H1 (cell line): Measurements from ENCODE around the gene MLKL. TPM values are rescaled to one million over a fixed set of nuclear protein-coding genes. Genes with fewer than 3 reads are reported as not detected.

Source experiments
- CTCF ChIA-PET: fragments of 300-600 bp; sonication (Branson Sonifier 250); formaldehyde crosslinking; loops from one replicate; lab custom pipeline; 2021; ENCODE audit not compliant: partially characterized antibody; lab: Charles Lee
- POLR2A ChIA-PET: fragments of 300-600 bp; sonication (Branson Sonifier 250); formaldehyde crosslinking; loops from one replicate; lab custom pipeline; 2021; ENCODE audit warnings: inconsistent platforms; ENCODE audit not compliant: partially characterized antibody; lab: Charles Lee
- DNase-seq, 2 experiments: peaks; one replicate each; pipeline versions ENCODE4 v3.0.0 to v3.0.0-alpha.2; 2010 to 2022; ENCODE audit warnings: low spot score in 2 of 2, low read depth in 1 of 2, mixed read lengths in 1 of 2
- FAIRE-seq: peaks from 2 replicates; lab custom pipeline; 2011; peaks lifted over from hg19 to GRCh38; lab: Jason Lieb, UNC
- H2AFZ ChIP-seq: 2 replicates; pipeline ENCODE4 v1.8.1; 2012; ENCODE audit warnings: low read length, inconsistent platforms
- H2AK5ac ChIP-seq: 2 replicates; pipeline ENCODE4 v1.6.1; 2013; ENCODE audit warnings: low read depth, low read length
- H2BK120ac ChIP-seq: replicated peaks from 2 replicates; pipeline ENCODE3; 2013; ENCODE audit warnings: low read depth, low read length, inconsistent platforms
- H2BK12ac ChIP-seq: 2 replicates; pipeline ENCODE4 v1.6.1; 2013; ENCODE audit warnings: low read depth, low read length
- H2BK15ac ChIP-seq: 2 replicates; pipeline ENCODE4 v1.6.1; 2013; ENCODE audit warnings: low read length
- H2BK20ac ChIP-seq: 2 replicates; pipeline ENCODE4 v1.6.1; 2013; ENCODE audit warnings: low read length
- H2BK5ac ChIP-seq: 2 replicates; pipeline ENCODE4 v1.6.1; 2013; ENCODE audit warnings: low read depth, low read length
- H3K14ac ChIP-seq: 2 replicates; pipeline ENCODE4 v1.6.1; 2013; ENCODE audit warnings: inconsistent platforms; ENCODE audit not compliant: insufficient read length
- H3K18ac ChIP-seq: 2 replicates; pipeline ENCODE4 v1.6.1; 2013; ENCODE audit warnings: low read length; ENCODE audit errors: extremely low read depth
- H3K23ac ChIP-seq: 2 replicates; pipeline ENCODE4 v1.6.1; 2013; ENCODE audit warnings: inconsistent platforms; ENCODE audit not compliant: insufficient read length
- H3K23me2 ChIP-seq: 2 replicates; pipeline ENCODE4 v1.6.1; 2013; ENCODE audit warnings: low read depth, low read length
- H3K27ac ChIP-seq: 2 replicates; pipeline ENCODE4 v1.6.1; 2011; ENCODE audit warnings: low read depth, low read length, inconsistent platforms
- H3K27me3 ChIP-seq, 4 experiments: replicated peaks in 1 of 4; 1 replicate in 1 of 4; 2 replicates in 3 of 4; pipeline versions ENCODE4 v1.6.1 to v1.8.1; 2011 to 2013; ENCODE audit warnings: low read length in 3 of 4, mild to moderate bottlenecking in 3 of 4, inconsistent platforms in 2 of 4, mixed read lengths in 2 of 4, moderate library complexity in 1 of 4; ENCODE audit not compliant: control insufficient read depth in 3 of 4, insufficient read depth in 3 of 4; ENCODE audit errors: extremely low read depth in 1 of 4
- H3K36me3 ChIP-seq, 4 experiments: 2 replicates each; pipeline versions ENCODE4 v1.6.1 to v1.8.1; 2011 to 2013; ENCODE audit warnings: mild to moderate bottlenecking in 4 of 4, low read length in 3 of 4, moderate library complexity in 2 of 4, control low read depth in 1 of 4, inconsistent platforms in 1 of 4; ENCODE audit not compliant: insufficient read depth in 4 of 4, control insufficient read depth in 2 of 4
- H3K4ac ChIP-seq: replicated peaks from 2 replicates; pipeline ENCODE3; 2013; ENCODE audit warnings: low read length, low read depth, mixed read lengths, inconsistent platforms; ENCODE audit not compliant: insufficient read length
- H3K4me1 ChIP-seq, 4 experiments: replicated peaks in 1 of 4; 1 replicate in 1 of 4; 2 replicates in 3 of 4; pipeline versions ENCODE4 v1.6.1 to v1.8.1; 2011 to 2013; ENCODE audit warnings: low read length in 3 of 4, inconsistent platforms in 2 of 4, mixed read lengths in 1 of 4; ENCODE audit not compliant: insufficient read depth in 4 of 4, control insufficient read depth in 3 of 4
- H3K4me2 ChIP-seq, 2 experiments: 2 replicates each; pipeline versions ENCODE4 v1.6.1 to v1.8.1; 2011 to 2013; ENCODE audit warnings: low read depth in 2 of 2, low read length in 2 of 2, control low read depth in 1 of 2, inconsistent platforms in 1 of 2, mild to moderate bottlenecking in 1 of 2; ENCODE audit not compliant: insufficient read depth in 1 of 2
- H3K4me3 ChIP-seq, 4 experiments: fragments of 200-600, 300-600 bp in 1 of 4; sonication (generic), shearing (Covaris generic), sonication (Bioruptor Twin) in 1 of 4; 2 replicates each; pipeline versions ENCODE4 v1.5.1 to v1.8.1; 2011 to 2016; ENCODE audit warnings: low read length in 4 of 4, low read depth in 3 of 4, control low read depth in 2 of 4, inconsistent platforms in 2 of 4, mild to moderate bottlenecking in 2 of 4, mixed read lengths in 1 of 4, moderate library complexity in 1 of 4; ENCODE audit not compliant: insufficient read depth in 2 of 4; ENCODE audit errors: extremely low read depth in 1 of 4
- H3K56ac ChIP-seq: replicated peaks from 2 replicates; pipeline ENCODE3; 2013; ENCODE audit warnings: low read depth, mild to moderate bottlenecking, mixed read lengths, low read length, inconsistent platforms; ENCODE audit not compliant: insufficient read length
- H3K79me1 ChIP-seq: 2 replicates; pipeline ENCODE4 v1.6.1; 2013; ENCODE audit warnings: low read depth, low read length, control low read depth
- H3K79me2 ChIP-seq, 2 experiments: 2 replicates each; pipeline versions ENCODE4 v1.6.1 to v1.8.1; 2012 to 2013; ENCODE audit warnings: low read length in 2 of 2, mild to moderate bottlenecking in 2 of 2, inconsistent platforms in 1 of 2; ENCODE audit not compliant: insufficient read depth in 2 of 2, control insufficient read depth in 1 of 2
- H3K9ac ChIP-seq, 4 experiments: replicated peaks in 1 of 4; 1 replicate in 1 of 4; 2 replicates in 3 of 4; pipeline versions ENCODE4 v1.6.1 to v1.8.1; 2011 to 2013; ENCODE audit warnings: low read depth in 3 of 4, low read length in 3 of 4, control low read depth in 2 of 4, mild to moderate bottlenecking in 2 of 4, moderate library complexity in 2 of 4, inconsistent platforms in 1 of 4; ENCODE audit errors: extremely low read depth in 1 of 4
- H3K9me3 ChIP-seq, 2 experiments: 2 replicates each; pipeline versions ENCODE4 v1.6.1 to v1.8.1; 2012 to 2013; ENCODE audit warnings: mild to moderate bottlenecking in 2 of 2, moderate library complexity in 2 of 2, control low read depth in 1 of 2, inconsistent platforms in 1 of 2, low read depth in 1 of 2, low read length in 1 of 2, mixed read lengths in 1 of 2; ENCODE audit not compliant: insufficient read depth in 2 of 2
- H4K20me1 ChIP-seq, 2 experiments: replicated peaks in 1 of 2; 2 replicates each; pipeline versions ENCODE3 to v1.8.1; 2011 to 2013; ENCODE audit warnings: inconsistent platforms in 2 of 2, low read length in 2 of 2, mild to moderate bottlenecking in 1 of 2; ENCODE audit not compliant: insufficient read depth in 2 of 2, control insufficient read depth in 1 of 2
- H4K5ac ChIP-seq: 2 replicates; pipeline ENCODE4 v1.6.1; 2013; ENCODE audit warnings: low read length, low read depth, mixed read lengths, inconsistent platforms; ENCODE audit not compliant: insufficient read length
- H4K8ac ChIP-seq: 2 replicates; pipeline ENCODE4 v1.8.0; 2013; ENCODE audit warnings: mild to moderate bottlenecking, moderate library complexity, low read length, inconsistent platforms; ENCODE audit not compliant: insufficient read depth; ENCODE audit errors: extremely low read depth
- H4K91ac ChIP-seq: replicated peaks from 2 replicates; pipeline ENCODE3; 2013; ENCODE audit warnings: low read length, mixed read lengths, inconsistent platforms; ENCODE audit not compliant: insufficient read length
- ASH2L ChIP-seq: fragments of 200-600, 300-600 bp; sonication (generic); IDR thresholded peaks from one replicate; pipeline ENCODE4 v1.7.1; 2017; ENCODE audit warnings: low read length
- BRCA1 ChIP-seq: IDR thresholded peaks from 2 replicates; pipeline ENCODE4 v1.6.1; 2012; ENCODE audit warnings: low read depth, low read length, improper control_type of control experiment
- CBX5 ChIP-seq: fragments of 300-800, 300-1000 bp; sonication (generic); IDR thresholded peaks from 2 replicates; pipeline ENCODE4 v1.7.1; 2016; ENCODE audit warnings: antibody characterized with exemption, low read length, low read depth
- CHD2 ChIP-seq: IDR thresholded peaks from 2 replicates; pipeline ENCODE4 v1.6.1; 2012; ENCODE audit warnings: low read length, improper control_type of control experiment
- FOSL1 ChIP-seq: IDR thresholded peaks from 2 replicates; pipeline ENCODE4 v1.6.1; 2011; ENCODE audit warnings: mild to moderate bottlenecking, low read depth, low read length, moderate library complexity; ENCODE audit not compliant: insufficient read depth
- KDM4A ChIP-seq: IDR thresholded peaks from one replicate; pipeline ENCODE4 v1.7.1; 2012; ENCODE audit warnings: low read depth, mild to moderate bottlenecking, moderate library complexity, low read length, inconsistent platforms; ENCODE audit not compliant: severe bottlenecking
- PHF8 ChIP-seq: fragments of 200-600 bp; sonication (generic); conservative IDR thresholded peaks from 2 replicates; pipeline ENCODE4 v1.7.1; 2012; ENCODE audit warnings: low read depth, mild to moderate bottlenecking, inconsistent platforms, low read length, moderate library complexity
- RXRA ChIP-seq: IDR thresholded peaks from 2 replicates; pipeline ENCODE4 v1.6.1; 2011; ENCODE audit warnings: low read depth, mild to moderate bottlenecking, low read length, moderate library complexity; ENCODE audit not compliant: insufficient read depth
- SRF ChIP-seq: IDR thresholded peaks from 2 replicates; pipeline ENCODE4 v1.6.1; 2011; ENCODE audit warnings: mild to moderate bottlenecking, low read depth, low read length, moderate library complexity
- WGBS, 2 experiments: shearing (Covaris generic) in 1 of 2; methylation state at CpG; one replicate each; pipeline versions ENCODE4 v1.1.6 to v1.1.7; 2013 to 2015; ENCODE audit warnings: low lambda C conversion rate in 2 of 2, mixed read lengths in 2 of 2, inconsistent platforms in 1 of 2, low coverage in 1 of 2, missing lambda C conversion rate in 1 of 2; ENCODE audit not compliant: insufficient replicate concordance in 2 of 2, insufficient coverage in 1 of 2, insufficient read length in 1 of 2; ENCODE audit errors: extremely low coverage in 1 of 2, missing lambda C conversion rate in 1 of 2; 5-methylcytosine and 5-hydroxymethylcytosine counted together
- polyA plus RNA-seq, 7 experiments: library from polyadenylated mRNA; depleted of rRNA in 3 of 7; stranded (reverse) in 5 of 7; unstranded in 2 of 7; fragments of >200 nt in 5 of 7; fragments of 200-250 nt in 2 of 7; gene quantifications; 1 replicate in 5 of 7; 2 replicates in 1 of 7; 4 replicates in 1 of 7; pipeline versions ENCODE4 v1.2.1 to v1.2.3, GENCODE V29; 2011 to 2013; ENCODE audit warnings: missing spikeins in 2 of 7, mixed read lengths in 2 of 7
- total RNA-seq: library from RNA; stranded (reverse); fragmentation: NEBNext Ultra II Directional; extraction: Animal tissue kit (Norgen Biotek cat#: 25700); gene quantifications from 2 replicates; pipeline ENCODE4 v1.2.1, GENCODE V29; 2021

The MLKL gene
- total and polyA plus RNA-seq, 2 of the 8 experiments (the other 6 are each of a cell fraction or from before 2014, with no cell fraction given): 1.6 to 2.1 TPM

DNA sequence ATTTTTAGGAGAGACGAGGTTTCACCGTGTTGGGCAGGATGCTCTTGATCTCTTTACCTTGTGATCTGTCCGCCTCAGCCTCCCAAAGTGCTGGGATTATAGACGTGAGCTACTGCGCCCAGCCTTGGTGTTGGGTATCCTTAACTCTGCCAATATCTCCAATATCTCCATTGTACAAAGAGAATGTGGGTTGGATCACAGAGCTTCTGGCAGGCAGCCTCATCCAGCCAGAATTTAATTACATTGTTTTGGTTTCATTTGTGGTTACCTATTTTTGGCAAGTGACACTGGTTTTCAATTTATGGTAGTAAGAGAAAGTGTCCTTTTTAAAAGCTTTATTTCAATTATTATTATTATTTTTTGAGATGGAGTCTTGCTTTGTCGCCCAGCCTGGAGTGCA, 20.0 kb downstream of the MLKL start:
- Histone ChIP-seq H3K9ac (no peak overlapping the region), H3K4me3 (no peak overlapping the region), H3K23me2 (no peaks in the 10 kb centered on the region), H2BK5ac (no peak overlapping the region), H3K9me3 (no peaks in the 10 kb centered on the region), H4K20me1 (peaks cover 0 to 1% of the 10 kb centered on the region in 2 experiments), H4K5ac (no peak overlapping the region), H2BK12ac (no peak overlapping the region), H4K8ac (no peak overlapping the region), H2BK120ac (no peak overlapping the region), H3K14ac (no peak overlapping the region), H3K4me2 (no peak overlapping the region), H3K79me2 (no peaks in the 10 kb centered on the region), H3K18ac (no peak overlapping the region), H3K4ac (no peak overlapping the region), H3K27me3 (no peaks in the 10 kb centered on the region), H3K36me3 (no peaks in the 10 kb centered on the region), H2BK20ac (no peak overlapping the region), H3K27ac (no peak overlapping the region), H4K91ac (no peak overlapping the region), H3K56ac (no peak overlapping the region), H3K23ac (no peak overlapping the region), H3K4me1 (no peaks in the 10 kb centered on the region), H2BK15ac (no peak overlapping the region), H2AFZ (no peak overlapping the region), H3K79me1 (no peaks in the 10 kb centered on the region), H2AK5ac (no peak overlapping the region)
- ChIA-PET POLR2A (interaction anchor here (1.2 to 4.5 kb wide), 3 partner anchors 14 to 74 kb away, joined by 3 to 37 read pairs (median 4); partner anchors contain the start of genes GLG1 and RFWD3), CTCF (interaction anchor here (0.9 to 1.5 kb wide), 6 partner anchors 9 to 182 kb away, joined by 3 to 5 read pairs (median 4); no protein-coding TSS in a partner anchor)
- WGBS, 2 experiments: 91% methylated on average over 6 of the region's 6 CpGs; no CpG with 5 or more reads in 1 of the 2 experiments
- DNase-seq (no peak), FAIRE-seq (no peak)
- TF ChIP-seq SRF (no peak), PHF8 (no peak), FOSL1 (no peak), CBX5 (no peak), RXRA (no peak), BRCA1 (no peak), ASH2L (no peak), CHD2 (no peak), KDM4A (no peak)
